ENCODE results near the gene MDFIC.
A peak's percentile ranks its signal among the peaks of the same experiment; 100 is the strongest.

MDFIC gene

DNA sequence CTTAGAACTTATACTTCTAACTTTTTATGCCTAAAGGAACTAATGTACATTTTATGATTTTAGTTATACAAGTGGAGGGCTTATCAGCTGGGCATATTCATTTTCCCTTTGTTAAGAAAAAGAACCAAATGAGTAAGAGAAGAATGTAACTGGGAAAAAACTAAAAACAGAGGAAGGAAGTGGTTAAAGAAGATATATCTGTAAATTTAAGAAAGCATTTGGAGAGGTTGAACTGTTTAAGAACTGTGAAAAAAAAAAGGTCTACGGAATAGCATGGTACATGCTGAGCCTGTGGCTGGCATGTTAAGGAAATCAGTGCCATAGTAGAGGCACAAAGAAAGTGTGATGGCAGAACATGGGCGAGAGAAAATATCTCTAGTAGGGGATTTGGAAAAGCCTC, 6.2 kb downstream of the MDFIC start:
- ATAC-seq: no peak

DNA sequence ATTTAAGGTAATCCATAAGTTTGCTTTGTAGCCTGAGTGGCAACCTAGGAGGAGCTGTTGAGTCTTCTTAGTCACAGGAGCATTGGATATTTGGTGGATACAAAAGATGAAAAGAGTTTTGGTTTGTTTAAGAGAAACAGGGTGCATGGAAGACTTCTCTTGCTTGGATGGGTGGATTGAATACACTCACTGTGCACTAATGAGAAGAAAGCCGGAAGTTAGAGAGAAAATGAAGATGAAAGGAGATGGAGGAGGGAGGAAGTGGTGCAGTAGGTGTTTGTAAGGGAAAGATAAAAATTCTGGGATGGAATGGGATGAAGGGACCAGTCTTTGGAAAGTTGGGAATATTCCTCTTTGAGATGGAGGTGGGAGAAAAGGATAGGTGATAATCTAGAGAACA, 7.7 kb downstream of the MDFIC start:
- DNase-seq: no peak
- no peak for ATAC-seq

More for the DNA sequence above, 6.2 kb downstream of the MDFIC start:
- no peak for DNase-seq

DNA sequence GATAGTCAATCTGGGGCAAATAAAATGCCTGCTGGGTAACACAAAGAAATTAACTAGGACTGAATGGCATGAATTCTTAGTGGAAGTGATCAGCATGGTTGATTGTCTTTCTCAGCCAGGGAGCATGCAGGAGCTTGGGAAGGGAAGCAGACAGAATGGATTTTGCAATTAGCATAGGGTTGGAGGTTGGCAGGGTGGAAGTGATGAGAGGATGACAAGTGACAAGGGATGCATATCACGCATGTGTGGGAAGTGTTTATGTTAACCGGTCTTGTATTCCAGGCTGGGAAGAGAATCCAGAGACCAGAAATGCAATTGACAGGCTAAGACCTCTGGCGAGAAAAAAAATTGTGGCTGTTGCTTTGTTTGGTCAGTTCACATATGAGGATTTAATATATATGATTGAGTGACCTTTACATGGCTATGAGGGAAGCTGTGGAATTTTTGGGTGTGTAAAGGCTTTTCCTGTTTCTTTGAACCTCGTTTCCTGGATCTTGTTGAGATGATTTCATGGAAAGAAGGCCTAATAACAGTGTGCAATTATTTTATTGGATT, 8.3 kb downstream of the MDFIC start:
- ATAC-seq: no peak
- DNase-seq: no peak

DNA sequence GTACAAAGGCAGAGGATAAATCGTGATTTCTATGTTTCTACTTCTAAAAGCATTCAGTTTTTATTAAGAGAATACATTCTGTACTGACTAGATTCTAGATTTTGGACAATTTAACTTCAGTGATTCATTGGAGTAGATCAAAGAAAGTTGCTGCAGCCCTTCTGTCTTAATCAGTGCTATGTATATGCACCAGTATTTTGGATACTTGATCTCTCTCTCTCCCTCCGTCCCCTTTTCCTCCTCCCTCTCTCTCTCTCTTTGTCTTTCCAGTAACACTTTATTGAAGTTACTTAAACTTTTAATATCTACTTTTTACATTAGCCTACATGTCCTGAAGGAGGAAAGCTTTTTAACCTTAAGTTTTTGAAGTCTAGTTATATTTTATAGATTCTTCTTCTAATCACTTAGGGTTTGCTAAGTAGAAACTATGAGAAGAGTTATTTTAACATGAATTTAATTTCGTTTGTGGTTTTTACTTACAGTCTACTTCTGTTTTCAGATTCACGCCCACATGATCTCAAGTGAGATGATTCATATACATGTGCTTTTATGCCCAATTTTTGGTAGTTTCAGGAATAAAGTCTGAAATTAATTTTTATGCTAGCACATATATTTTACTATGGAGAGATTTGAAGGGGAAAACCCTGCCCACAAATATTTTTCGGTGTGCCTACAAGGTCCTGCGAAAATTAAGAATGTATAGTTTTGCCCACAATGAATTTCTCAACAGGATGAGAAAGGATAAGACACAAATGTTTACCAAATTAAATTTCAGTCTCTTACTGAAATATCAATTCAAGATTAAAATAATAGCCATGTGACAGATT, 9.1 kb downstream of the MDFIC start:
- peak; percentile 51 for ATAC-seq
- no peak for DNase-seq

DNA sequence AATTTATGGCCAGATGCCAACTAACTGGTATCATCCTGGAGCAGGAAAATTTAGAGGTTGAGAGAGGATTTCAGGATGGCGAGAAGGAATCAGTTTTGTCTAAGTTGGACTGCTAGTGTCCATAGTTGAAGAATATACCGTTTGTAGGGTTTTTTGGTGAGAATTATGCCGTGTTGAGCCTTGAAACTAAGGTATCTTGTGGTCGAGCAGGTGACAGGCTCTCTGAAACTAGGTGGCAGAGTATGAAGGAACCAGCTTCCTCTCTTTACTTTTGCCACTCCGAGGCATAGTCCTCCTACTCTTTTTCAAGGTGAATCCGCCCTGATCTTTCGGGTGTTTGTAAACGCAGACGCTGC, 9.7 kb downstream of the MDFIC start:
- DNase-seq: peak; percentile 30
- ATAC-seq: peak; percentile 82

DNA sequence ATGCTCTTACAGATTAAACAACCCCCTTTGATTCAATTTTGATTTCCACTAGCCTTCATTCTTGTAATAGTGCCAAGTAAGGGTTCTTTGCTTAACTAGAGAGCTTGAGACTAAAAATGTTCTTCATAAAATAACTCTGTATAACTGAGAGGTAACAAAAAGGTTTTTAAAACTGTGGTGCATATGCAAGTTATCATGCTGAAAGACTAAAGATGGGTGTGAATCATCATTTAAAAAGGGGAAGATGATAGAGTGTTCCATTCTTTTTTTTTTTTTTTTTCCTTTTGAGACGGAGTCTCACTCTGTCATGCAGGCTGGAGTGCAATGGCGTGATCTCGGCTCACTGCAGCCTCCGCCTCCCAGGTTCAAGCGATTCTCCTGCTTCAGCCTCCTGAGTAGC, 11.1 kb downstream of the MDFIC start:
- ATAC-seq: no peak

DNA sequence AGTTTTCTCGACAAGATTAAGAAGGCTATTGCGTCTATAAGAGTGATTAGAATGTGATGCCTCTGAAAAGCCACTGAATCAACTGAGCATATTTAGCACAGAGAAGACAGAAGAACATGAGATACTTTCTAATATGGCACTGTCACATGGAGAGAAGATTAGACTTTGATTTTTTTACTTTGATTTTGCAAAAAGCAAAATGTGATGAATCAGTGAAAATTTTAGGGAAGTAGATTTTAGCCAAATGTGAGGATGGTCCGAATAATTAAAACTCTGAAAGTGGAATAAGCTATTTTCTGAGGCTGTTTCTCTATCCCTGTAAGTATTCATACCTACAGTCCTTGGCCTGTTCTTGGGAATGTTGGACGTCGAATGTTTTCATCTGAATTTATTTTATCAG, 11.8 kb downstream of the MDFIC start:
- DNase-seq: no peak
- no peak for ATAC-seq

More for the DNA sequence above, 11.1 kb downstream of the MDFIC start:
- no peak for DNase-seq

DNA sequence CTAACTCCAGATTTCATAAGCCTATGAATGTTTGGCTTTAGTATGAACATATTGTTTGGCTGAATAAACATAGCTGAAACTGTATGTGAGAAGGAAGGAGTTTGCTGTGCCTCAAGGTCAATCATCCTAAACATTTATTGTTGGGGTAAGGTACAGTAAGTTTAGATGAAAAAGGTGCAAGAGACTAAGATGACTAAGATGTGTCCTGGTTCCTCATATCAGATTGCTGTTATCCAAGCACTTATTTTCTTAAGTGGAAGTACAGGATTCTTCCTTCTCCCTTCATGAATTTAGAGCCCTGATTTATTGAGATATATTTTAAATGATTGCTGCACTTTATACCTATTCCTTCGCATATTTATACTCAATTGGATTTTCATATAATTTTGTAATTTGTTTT, 12.2 kb downstream of the MDFIC start:
- DNase-seq (no peak), ATAC-seq (no peak)

DNA sequence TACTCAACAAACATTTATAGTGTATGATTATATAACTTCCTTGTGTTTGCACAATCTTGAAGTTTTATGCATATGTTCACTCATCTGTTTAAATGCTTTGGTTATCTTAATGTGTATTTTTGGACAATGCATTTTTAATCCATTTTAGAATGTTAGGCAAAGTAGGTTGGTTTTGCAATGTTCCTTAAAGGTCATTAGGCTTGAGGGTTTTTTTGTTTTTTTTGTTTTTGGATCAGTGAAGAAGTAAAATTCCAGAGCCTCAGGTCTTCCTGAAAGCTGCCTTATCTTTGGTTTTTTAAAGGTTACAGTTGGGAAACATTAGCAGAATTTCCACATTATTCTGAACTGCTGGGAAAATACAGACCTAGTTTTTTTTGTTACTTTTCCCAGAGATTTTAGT, 12.8 kb downstream of the MDFIC start:
- ATAC-seq (no peak), DNase-seq (no peak)

DNA sequence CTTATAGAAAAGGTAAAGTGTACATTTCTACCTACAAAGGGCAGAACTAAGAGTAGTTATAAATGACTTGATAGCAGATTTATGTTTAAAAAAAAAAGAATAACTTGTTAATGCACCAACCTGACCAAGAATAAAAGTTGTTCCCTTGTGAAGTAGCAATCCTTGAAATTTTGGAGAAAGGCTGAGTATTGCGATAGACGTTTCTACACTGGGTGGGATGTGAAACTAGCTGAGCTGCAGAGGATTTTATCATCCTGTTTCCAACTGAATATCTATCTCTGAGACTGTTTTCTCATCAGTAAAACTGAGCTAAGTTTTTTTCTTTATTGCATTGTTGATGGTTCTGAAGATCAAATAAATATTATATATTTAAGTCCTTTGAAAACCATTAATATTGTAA, 14.6 kb downstream of the MDFIC start:
- DNase-seq: no peak
- ATAC-seq: no peak

DNA sequence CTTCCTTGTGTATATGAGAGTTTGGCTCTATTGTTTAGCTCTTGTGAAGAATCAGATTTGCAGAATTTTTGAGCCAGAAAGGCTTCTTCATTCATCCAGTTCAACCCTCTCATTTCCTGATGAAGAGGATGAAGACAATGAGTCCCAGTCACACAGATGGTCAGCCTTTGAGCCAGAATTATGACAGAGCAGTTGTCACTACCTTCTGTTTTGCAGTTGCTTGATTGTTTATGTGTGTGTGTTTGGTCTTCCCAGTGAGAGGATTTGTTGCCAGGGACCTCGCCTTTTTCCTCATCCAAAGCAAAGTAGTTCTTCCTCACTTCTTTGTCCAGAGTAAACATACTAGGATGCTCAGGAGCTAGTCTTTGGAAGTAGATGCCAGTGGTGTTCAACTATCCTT, 15.6 kb downstream of the MDFIC start:
- no peak for DNase-seq
- ATAC-seq: no peak

DNA sequence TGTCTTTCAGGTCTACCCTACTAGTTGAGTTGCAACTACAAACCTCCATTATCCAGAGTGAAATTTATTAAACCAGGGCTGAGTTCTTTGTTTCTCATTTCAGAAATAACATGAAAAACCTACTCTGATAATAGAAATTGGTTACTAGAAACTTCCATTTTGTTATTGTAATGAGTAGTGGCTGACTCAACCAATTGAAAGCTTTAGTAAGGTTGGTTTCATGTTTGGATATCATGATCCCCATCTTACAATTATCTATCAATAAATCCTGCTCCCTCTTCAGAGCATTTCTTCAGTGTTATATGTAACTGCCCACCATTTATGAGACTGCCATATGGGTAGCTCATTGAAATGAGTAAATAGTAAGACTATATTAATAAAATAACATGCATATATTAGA, 16.9 kb downstream of the MDFIC start:
- ATAC-seq (peak; percentile 14), DNase-seq (no peak)

DNA sequence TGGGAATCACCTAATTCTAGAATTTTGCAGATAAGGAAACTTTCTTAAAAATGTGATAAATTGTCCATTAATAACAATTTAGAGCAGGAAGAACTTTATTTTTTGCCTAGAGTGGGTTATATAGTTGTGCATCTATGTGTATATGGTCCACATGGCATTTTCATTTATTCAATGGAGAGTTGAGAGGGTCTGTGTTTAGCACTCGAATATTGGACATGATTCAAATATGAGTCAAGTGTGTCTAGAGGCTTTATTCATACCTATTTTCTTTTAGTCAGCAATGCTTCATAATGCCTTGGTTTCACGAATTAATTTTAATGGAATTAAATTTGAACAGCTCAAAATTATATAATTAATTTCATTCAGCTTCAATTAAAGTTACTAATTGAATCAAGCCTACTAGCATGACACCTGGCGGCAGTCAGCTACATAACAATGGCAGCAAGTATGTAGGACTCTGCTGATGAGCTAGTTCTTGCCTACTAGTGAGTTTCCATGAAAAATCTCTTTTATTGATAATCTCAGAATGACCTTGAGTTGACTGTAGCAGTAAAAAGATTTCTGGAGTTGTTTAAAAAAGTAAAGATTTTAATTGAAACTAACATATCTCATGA, 17.7 kb downstream of the MDFIC start:
- no peak for ATAC-seq
- no peak for DNase-seq

DNA sequence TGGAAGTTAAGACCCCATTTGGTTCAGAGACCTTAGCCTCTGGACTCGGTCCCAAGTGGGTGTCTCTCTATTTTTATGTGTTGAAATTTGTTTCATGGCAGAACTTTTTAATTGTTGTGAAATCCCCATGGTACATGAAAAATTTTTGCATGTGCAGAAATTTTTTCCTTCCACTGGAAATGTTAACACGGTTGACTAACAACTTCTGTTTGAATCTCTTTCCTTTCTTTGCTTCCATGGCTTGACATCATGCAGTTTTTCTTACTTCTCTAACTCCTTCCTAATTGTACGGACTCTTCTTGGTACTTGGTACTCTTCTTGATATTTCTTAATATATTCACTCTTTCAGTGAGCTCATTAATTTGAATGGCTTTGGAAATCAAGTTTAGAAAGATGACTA, 18.3 kb downstream of the MDFIC start:
- ATAC-seq (no peak), DNase-seq (no peak)

DNA sequence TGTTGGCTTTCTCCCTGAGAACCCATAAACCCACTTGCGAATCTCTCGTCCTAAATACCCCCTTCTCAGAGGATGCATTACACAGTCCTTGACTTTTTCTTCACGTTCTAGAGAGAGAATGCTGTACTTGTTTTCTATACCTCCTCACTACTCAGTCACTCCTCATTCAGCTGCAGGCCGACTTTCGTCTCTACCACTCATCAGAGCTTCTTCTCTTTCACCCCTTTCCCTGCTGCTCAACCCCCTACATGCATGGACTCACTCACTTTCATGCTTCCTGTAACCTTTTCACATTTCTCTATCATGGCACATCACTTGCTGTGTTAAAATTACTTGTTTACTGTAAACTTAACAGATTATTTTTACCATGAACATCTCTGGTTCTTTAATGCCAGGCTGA, 19.8 kb downstream of the MDFIC start:
- ATAC-seq: no peak
- DNase-seq: no peak

DNA sequence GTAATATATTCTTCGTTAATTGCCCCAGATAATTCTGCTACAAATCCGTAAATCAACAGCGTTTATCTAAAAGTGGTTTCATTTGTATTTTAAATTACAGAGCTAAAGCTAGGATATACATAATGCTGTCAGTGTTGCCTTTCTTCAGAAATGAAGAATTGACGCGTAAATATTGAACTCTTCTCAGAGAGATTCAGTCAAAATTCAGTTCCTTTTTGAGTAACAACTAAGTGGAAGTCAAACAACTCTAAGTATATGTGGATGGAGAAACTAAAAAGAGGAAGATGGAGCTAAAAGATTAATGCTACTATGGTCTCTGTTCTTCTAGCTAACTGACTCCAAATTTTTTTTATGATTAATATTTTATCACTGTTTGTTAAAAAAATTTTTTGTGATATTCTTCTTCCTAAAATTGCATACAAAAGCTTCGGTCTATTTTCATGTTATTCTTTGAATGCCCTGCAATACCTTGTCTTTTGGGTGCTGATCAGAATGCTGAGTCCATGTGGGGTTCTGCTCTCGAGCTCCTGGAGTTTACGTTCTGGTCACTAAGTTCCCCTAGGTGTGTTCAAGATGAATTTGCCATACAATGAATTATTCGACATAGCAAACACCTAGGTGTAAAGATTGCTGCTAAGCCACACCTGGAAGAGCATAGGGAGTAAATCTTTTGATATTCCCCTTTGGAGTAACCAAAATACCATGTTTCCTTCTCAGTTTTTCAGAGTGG, 20.7 kb downstream of the MDFIC start:
- DNase-seq (no peak), ATAC-seq (no peak)

DNA sequence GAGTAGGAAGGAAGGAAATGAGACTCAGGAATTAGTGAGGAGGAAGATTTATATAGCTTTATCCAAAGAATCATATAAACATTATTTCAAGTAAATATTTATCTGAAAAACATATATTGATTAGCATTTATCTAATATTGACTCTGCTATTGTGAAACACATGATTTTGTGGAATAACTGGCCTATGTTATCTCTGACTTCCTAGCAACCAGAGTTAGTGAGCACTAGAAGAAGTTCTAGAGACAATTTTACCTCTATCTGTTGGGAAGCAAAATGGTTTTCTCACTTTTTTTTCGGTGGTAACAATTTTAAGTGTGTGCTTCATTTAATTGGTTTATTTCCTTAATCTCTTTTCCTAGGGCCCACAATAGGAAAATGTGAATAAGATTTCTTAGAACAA, 21.6 kb downstream of the MDFIC start:
- ATAC-seq (no peak), DNase-seq (no peak)

DNA sequence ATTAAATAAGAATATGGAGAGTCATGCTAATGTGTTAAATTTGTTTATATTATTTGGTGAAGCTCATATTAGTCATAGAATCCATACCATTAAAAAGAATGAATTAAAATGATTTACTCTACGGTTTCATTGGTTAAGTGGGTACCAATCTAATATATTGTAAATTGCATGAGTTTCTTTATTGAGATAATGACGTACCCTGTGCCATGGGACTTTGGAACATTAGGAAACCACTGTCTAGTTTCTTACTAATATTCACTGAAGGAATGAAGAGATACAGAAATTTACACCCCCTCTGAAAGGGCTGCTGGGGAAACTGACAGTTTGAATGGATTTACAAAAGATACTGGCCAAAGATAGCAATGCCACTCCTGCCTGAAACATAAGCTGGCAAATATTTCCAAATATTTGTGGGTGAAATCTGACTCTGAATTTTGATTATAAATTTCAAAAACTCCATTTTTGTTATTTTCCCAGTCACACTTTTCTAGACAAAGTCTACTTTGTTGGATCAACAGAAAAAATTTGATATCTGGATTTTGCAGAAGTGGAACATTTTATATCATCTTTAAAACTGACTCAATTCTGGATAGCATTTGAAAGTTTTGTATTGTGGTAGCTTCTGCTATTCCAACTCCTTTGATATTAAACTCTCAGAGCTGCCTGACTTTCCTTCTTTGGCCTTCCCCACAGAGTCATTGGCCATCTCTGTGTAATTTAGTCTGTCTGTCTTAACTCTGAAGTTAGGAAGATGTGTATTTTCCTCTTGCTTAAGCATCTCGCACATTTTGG, 22.3 kb downstream of the MDFIC start:
- ATAC-seq (peak; percentile 55), DNase-seq (no peak)

DNA sequence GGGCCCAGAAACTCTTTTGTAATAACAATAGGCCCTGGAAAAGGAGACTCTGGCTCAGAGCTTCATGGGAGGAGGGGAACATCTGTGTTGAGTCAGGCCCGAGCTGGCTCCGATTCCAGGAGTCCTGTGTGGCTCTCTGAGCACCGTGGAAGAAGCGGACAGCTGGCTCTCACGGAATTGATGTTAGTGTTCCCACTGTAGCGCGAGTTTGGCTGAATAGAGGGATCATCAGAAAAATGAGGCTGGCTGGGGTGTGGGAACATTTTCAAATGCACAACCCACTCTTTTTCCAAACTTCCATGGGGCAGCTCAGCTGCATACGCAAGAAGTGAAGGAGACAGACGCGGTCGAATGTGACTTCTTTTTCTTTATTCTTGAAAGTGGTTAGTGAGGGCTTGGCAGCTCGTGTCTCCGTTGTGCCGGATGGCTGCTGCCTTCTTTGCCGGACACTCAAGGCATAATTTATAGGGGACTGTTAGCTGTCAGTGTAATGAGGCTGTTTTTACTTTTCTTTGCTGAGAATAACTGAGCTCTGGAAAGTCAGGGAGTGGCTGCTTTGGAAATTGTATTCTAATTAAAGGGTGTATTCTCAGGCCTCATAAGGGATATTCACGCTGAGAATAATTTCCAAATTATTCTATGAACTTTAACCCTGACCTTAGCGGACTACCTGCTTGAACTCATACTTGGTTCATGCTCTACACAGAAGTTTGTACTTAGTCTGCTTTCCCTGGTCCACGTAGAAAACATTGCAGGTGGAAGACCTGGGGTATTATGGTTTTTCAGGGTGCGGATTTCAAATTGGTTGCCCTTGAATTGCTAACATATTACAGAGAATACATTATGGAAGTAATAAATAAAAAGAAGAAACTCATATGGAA, 23.1 kb downstream of the MDFIC start:
- no peak for ATAC-seq
- no peak for DNase-seq

DNA sequence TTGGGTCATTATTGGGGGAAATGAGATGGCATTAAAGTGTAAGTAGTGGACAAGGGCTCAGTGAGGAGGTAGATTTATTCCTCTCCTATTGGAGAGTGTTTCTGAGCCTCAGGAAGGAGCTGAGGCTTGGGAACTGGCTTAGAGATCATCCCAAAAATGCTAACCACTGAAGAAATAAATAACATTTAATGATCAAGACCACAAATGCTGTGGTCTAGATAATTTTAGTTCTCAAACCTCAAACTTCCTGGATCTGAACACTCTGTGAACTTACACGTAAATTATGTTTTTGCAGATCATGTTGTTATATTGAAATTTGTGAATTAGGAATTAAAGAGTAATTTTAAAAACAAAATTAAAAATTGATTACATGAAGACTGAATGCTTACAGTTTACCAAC, 27.3 kb downstream of the MDFIC start:
- ATAC-seq: no peak
- DNase-seq: no peak

DNA sequence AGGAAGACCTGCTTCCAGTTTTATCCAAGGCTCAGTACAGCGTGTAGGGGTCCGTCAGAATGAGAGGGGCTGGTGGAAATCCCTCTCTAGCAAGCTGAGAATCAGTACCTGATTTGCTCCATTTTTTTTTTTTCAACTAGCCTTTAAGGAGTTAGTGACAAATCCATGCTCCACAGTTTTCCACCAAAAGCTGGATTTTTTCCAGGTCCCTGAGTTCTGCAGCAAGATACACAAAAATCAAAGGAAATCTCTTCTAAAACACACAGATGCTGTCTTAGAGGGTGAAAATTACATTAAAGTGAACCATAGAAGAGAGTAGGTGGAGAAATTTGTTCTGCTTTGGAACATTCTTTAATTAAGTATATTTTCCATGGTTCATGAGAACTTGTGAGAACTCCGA, 30.4 kb downstream of the MDFIC start:
- no peak for DNase-seq
- no peak for ATAC-seq
